OCI-LY3 (cell line): ENCODE data around the gene CHST13.

Source experiments
- H2AFZ ChIP-seq: fragments of 200-600, 300-600 bp; shearing (Covaris generic); 2 replicates; pipeline ENCODE4 v1.6.0; 2014; ENCODE audit warnings: antibody characterized with exemption, low read depth, low read length
- H3K27ac ChIP-seq: fragments of 200-600, 300-600 bp; sonication (generic); 2 replicates; pipeline ENCODE4 v1.5.1; 2014; ENCODE audit warnings: mild to moderate bottlenecking, low read length, moderate library complexity, mixed read lengths
- H3K27me3 ChIP-seq: fragments of 200-600, 300-600 bp; sonication (generic); 2 replicates; pipeline ENCODE4 v1.6.1; 2014; ENCODE audit warnings: low read depth, low read length, mixed read lengths
- H3K36me3 ChIP-seq: fragments of 200-600, 300-600 bp; sonication (generic); replicated peaks from 2 replicates; pipeline ENCODE3; 2014; ENCODE audit warnings: low read depth, low read length, mixed read lengths
- H3K4me1 ChIP-seq: fragments of 300-600, 200-600 bp; sonication (generic); 2 replicates; pipeline ENCODE4 v1.6.1; 2014; ENCODE audit warnings: low read length, mixed read lengths
- H3K4me2 ChIP-seq: fragments of 200-600, 300-600 bp; sonication (generic); 2 replicates; pipeline ENCODE4 v1.6.1; 2014; ENCODE audit warnings: low read length, mixed read lengths
- H3K4me3 ChIP-seq: fragments of 300-600, 200-600 bp; sonication (generic); 2 replicates; pipeline ENCODE4 v1.5.1; 2014; ENCODE audit warnings: antibody characterized with exemption, mild to moderate bottlenecking, low read length, moderate library complexity
- H3K79me2 ChIP-seq: fragments of 300-600, 200-600 bp; shearing (Covaris generic); 2 replicates; pipeline ENCODE4 v1.6.1; 2014; ENCODE audit warnings: mild to moderate bottlenecking, low read length, mixed read lengths
- H3K9ac ChIP-seq: fragments of 300-600, 200-600 bp; shearing (Covaris generic); 2 replicates; pipeline ENCODE4 v1.6.0; 2014; ENCODE audit warnings: mild to moderate bottlenecking, low read length, moderate library complexity
- H3K9me3 ChIP-seq: fragments of 200-600, 300-600 bp; shearing (Covaris generic); 2 replicates; pipeline ENCODE4 v1.6.1; 2014; ENCODE audit warnings: low read length, mixed read lengths; ENCODE audit not compliant: insufficient read depth
- H4K20me1 ChIP-seq: fragments of 200-600, 300-600 bp; sonication (generic); 2 replicates; pipeline ENCODE4 v1.6.1; 2016; ENCODE audit warnings: low read length, mixed read lengths; ENCODE audit not compliant: insufficient read depth
- EZH2phosphoT487 ChIP-seq: fragments of 200-600 bp; shearing (Covaris generic); IDR thresholded peaks from 2 replicates; pipeline ENCODE4 v1.6.1; 2018; ENCODE audit warnings: antibody characterized with exemption, mixed run types, low read depth
- TF ChIP-seq, protein P1 (sequence below): fragments of 200-600, 300-600 bp; sonication (generic); IDR thresholded peaks from 2 replicates; pipeline ENCODE4 v1.5.1; 2014; ENCODE audit warnings: antibody characterized with exemption, low read length, low read depth

Gene CHST13

DNA sequence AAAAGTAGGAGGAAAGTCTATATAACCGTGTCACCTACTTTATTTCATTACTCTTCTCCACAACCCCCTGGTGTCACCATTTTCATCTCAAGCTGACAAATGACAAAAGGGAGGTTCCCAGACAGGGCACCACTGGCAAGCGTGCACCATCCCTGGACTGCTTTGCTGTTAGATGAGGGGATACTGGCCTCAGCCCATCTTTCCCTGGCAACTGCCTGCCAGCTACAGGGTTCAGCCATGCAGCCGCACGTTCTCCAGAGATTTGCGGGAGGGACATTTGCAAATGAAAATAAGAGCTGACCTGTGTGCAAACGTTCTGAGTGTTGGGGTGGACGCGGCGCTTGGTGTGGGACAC, 7.0 kb upstream of the CHST13 start:
- TF ChIP-seq, protein P1, sequence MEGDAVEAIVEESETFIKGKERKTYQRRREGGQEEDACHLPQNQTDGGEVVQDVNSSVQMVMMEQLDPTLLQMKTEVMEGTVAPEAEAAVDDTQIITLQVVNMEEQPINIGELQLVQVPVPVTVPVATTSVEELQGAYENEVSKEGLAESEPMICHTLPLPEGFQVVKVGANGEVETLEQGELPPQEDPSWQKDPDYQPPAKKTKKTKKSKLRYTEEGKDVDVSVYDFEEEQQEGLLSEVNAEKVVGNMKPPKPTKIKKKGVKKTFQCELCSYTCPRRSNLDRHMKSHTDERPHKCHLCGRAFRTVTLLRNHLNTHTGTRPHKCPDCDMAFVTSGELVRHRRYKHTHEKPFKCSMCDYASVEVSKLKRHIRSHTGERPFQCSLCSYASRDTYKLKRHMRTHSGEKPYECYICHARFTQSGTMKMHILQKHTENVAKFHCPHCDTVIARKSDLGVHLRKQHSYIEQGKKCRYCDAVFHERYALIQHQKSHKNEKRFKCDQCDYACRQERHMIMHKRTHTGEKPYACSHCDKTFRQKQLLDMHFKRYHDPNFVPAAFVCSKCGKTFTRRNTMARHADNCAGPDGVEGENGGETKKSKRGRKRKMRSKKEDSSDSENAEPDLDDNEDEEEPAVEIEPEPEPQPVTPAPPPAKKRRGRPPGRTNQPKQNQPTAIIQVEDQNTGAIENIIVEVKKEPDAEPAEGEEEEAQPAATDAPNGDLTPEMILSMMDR, result no peak
- no peak for TF ChIP-seq EZH2phosphoT487
- H2AFZ ChIP-seq, result no peak overlapping the region
- H4K20me1 ChIP-seq, result no peaks in the 10 kb centered on the region
- no peak overlapping the region for H3K4me2 ChIP-seq
- H3K27ac ChIP-seq, result no peak overlapping the region
- no peaks in the 10 kb centered on the region for H3K36me3 ChIP-seq
- H3K4me3 ChIP-seq, result no peak overlapping the region
- no peak overlapping the region for H3K9ac ChIP-seq
- H3K79me2 ChIP-seq, result no peaks in the 10 kb centered on the region
- H3K27me3 ChIP-seq, result no peaks in the 10 kb centered on the region
- H3K4me1 ChIP-seq, result no peaks in the 10 kb centered on the region
- H3K9me3 ChIP-seq, result no peaks in the 10 kb centered on the region

DNA sequence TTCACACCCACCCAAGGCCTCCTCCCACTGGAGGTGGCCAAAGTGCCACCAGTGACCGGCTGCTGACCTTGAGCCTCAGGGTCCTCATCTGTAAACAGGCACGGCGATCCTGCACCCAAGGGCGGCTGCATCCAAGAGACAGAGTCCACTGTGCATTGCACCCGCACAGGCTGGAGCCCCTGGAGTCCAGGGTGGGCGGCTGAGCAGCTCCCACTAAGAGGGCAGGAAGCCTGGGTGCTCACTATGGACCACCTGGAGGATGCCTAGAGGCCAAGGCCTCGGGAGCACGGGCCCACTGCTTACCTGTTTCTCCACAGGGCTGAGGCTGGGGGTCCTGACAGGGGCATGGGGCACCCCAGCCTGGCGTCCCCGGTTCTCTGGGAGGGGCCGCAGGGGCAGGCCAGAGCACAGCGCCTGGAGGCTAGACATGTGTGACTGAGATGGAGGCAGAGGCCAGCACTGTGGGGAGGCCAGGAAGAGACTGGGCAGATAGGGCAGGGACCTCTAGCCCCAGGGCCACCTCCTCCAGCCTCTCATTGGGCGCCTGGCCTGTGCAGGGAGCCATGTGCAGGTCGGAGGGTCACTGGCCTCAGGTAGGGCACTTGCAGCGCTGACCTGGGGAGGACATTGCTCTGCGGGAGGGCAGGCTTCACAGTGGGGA, 6.5 kb upstream of the CHST13 start, which contains the start of gene UROC1:
UROC1 (minus strand) TSS at position 483 of the 661 bp plus-strand sequence; CDS start at position 429, 54 bp downstream.
- Histone ChIP-seq H3K27ac (no peak within 1 kb of the TSS), H3K4me2 (no peak within 1 kb of the TSS), H2AFZ (no peak within 1 kb of the TSS), H3K9ac (no peak within 1 kb of the TSS), H3K4me1 (no peaks in the 10 kb centered on the region), H3K27me3 (no peaks in the 10 kb centered on the region), H3K4me3 (no peak within 1 kb of the TSS), H3K9me3 (no peaks in the 10 kb centered on the region), H3K79me2 (no peaks in the 10 kb centered on the region), H4K20me1 (no peaks in the 10 kb centered on the region), H3K36me3 (no peaks in the 10 kb centered on the region)
- TF ChIP-seq, protein P1, result no peak
- TF ChIP-seq EZH2phosphoT487, result no peak

DNA sequence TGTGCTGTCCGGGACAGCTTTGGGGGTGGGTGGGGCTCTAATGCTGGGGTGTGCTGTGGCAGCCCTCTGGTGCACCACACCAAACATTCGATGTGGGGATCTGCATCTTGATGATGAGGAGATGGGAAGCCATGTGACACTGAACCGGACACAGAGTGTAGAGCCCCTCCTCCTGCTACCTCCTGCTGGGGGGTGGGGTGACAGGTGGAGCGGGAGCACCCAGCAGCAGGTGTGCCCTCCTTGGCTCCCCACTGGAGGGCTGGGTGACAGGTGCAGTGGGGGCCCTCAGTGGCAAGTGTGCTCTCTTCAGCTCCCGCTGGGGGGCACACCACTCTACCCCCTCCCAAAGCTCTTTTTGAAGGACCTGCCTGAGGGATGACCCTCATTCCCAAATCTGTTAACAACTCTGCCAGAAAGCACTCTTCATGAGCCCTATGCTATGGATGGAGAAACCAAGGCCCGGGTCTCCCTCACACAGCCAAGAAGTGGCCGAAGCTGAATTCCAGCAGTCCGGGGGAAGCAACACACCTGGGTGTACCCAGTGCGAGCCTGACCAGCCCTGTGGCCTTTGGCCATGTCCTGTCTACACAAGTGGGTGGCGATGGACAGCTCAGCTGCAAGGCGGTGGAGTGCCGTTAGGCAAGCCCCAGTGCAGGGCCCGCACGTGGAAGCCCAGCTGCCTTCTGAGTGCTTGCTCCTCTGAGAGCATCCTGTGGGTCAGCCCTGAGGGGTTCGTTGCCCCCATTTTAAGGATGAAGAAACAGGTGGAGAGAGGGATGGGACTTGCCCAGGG, 5.8 kb upstream of the CHST13 start:
- no peaks in the 10 kb centered on the region for H4K20me1 ChIP-seq
- no peaks in the 10 kb centered on the region for H3K36me3 ChIP-seq
- H3K79me2 ChIP-seq, result no peaks in the 10 kb centered on the region
- H2AFZ ChIP-seq, result no peak overlapping the region
- no peaks in the 10 kb centered on the region for H3K27me3 ChIP-seq
- H3K27ac ChIP-seq, result no peak overlapping the region
- H3K9ac ChIP-seq, result no peak overlapping the region
- H3K9me3 ChIP-seq, result no peaks in the 10 kb centered on the region
- no peak overlapping the region for H3K4me2 ChIP-seq
- H3K4me1 ChIP-seq, result no peaks in the 10 kb centered on the region
- TF ChIP-seq EZH2phosphoT487, result no peak
- TF ChIP-seq, protein P1, result no peak
- no peak overlapping the region for H3K4me3 ChIP-seq

GRCh38 chr3:126518779-126519177, 5.2 kb upstream of the CHST13 start:
- Histone ChIP-seq H3K9ac (no peak overlapping the region), H3K27ac (no peak overlapping the region), H3K36me3 (no peaks in the 10 kb centered on the region), H3K4me3 (no peak overlapping the region), H3K9me3 (no peaks in the 10 kb centered on the region), H3K4me2 (no peak overlapping the region), H4K20me1 (no peaks in the 10 kb centered on the region), H3K79me2 (no peaks in the 10 kb centered on the region), H2AFZ (no peak overlapping the region), H3K27me3 (no peaks in the 10 kb centered on the region), H3K4me1 (no peaks in the 10 kb centered on the region)
- TF ChIP-seq, protein P1, result no peak
- TF ChIP-seq EZH2phosphoT487, result no peak
